ENCODE results near the gene PDE4D.

DNA sequence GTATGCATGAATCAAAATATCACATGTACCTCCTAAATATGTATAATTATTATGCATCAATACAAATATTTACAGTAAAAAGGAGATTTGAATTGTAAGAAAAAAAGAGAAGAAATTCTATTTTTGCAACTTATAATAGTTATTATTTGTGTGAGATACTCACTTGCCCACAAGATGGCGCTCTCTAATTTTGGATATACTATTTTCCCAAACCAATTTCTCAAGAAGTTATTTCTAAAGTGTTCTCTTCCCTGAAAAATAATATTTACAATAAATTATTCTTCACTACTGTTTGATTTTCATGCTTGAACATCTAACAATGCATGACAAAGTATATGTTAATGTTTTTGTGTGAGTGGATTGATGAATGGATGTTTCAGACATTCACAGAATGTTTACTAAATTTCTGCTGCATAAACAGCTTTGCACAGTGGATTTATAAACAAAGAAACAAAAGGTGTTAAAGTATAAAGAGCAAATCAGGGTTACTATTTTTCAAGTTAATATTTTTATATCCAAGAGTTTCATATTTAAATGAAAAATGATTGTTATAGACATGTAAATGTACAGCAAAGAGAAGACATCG lies 503.4 kb downstream of the PDE4D start:
- TF ChIP-seq, protein P1, sequence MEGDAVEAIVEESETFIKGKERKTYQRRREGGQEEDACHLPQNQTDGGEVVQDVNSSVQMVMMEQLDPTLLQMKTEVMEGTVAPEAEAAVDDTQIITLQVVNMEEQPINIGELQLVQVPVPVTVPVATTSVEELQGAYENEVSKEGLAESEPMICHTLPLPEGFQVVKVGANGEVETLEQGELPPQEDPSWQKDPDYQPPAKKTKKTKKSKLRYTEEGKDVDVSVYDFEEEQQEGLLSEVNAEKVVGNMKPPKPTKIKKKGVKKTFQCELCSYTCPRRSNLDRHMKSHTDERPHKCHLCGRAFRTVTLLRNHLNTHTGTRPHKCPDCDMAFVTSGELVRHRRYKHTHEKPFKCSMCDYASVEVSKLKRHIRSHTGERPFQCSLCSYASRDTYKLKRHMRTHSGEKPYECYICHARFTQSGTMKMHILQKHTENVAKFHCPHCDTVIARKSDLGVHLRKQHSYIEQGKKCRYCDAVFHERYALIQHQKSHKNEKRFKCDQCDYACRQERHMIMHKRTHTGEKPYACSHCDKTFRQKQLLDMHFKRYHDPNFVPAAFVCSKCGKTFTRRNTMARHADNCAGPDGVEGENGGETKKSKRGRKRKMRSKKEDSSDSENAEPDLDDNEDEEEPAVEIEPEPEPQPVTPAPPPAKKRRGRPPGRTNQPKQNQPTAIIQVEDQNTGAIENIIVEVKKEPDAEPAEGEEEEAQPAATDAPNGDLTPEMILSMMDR (IDR thresholded peaks at IDR 0.05) = peak; percentile 58 to 88 (median 74)
- TF ChIP-seq POLR2A (IDR thresholded peaks at IDR 0.05) = no peak

All from heart left ventricle (tissue), 13 donors.